Activated T-cell treated with anti-CD3 and anti-CD28 coated beads, Interleukin-2, amount 50 U/mL, for 72 hours (primary cell): ENCODE results near the gene MAFF. TPM values are rescaled to one million over a fixed set of nuclear protein-coding genes. Genes with fewer than 3 reads are reported as not detected.

Experiments
- ATAC-seq, 2 donors: fragments of 150-1000 bp; cut with Tn5 transposase; replicated peaks in 1 of 2; 2 replicates each; pipeline ENCODE4 v1.10.0; 2021; ENCODE audit warnings: moderate library complexity in 2 of 2, mild to moderate bottlenecking in 1 of 2
- DNase-seq, 2 donors: peaks; one replicate each; pipeline ENCODE4 v3.0.0; 2021 to 2022; ENCODE audit warnings: mixed read lengths in 1 of 2
- H3K27ac Mint-ChIP-seq: one replicate; pipeline ENCODE4 v1.8.0; 2022; ENCODE audit warnings: mild to moderate bottlenecking, moderate library complexity, mixed read lengths
- H3K27me3 Mint-ChIP-seq: one replicate; pipeline ENCODE4 v1.8.0; 2022; ENCODE audit warnings: low read depth, mixed read lengths
- H3K36me3 Mint-ChIP-seq, 2 donors: one replicate each; pipeline ENCODE4 v1.8.0; 2022; ENCODE audit warnings: mixed read lengths in 2 of 2, mild to moderate bottlenecking in 1 of 2; ENCODE audit not compliant: insufficient read depth in 2 of 2
- H3K4me1 Mint-ChIP-seq: one replicate; pipeline ENCODE4 v1.8.0; 2022; ENCODE audit warnings: low read depth, mixed read lengths
- H3K4me3 Mint-ChIP-seq, 2 donors: one replicate each; pipeline ENCODE4 v1.8.0; 2022; ENCODE audit warnings: mild to moderate bottlenecking in 2 of 2, mixed read lengths in 2 of 2, moderate library complexity in 2 of 2
- H3K9me3 Mint-ChIP-seq, 2 donors: one replicate each; pipeline ENCODE4 v1.8.0; 2022; ENCODE audit warnings: mixed read lengths in 2 of 2
- total RNA-seq, 2 donors: library from RNA; stranded (reverse); gene quantifications; one replicate each; pipeline ENCODE4 v1.2.3, GENCODE V29; 2022

MAFF gene
- total RNA-seq, 2 donors from 2014 or later: 15.6 to 20.3 TPM

GRCh38 chr22:38243007-38243765, 41.4 kb downstream of the MAFF start:
- H3K9me3 Mint-ChIP-seq: no peaks in the 10 kb centered on the region
- DNase-seq (no peak), ATAC-seq (no peak)
- no peak overlapping the region for H3K27ac Mint-ChIP-seq
- no peaks in the 10 kb centered on the region for H3K4me1 Mint-ChIP-seq
- no peaks in the 10 kb centered on the region for H3K36me3 Mint-ChIP-seq
- H3K4me3 Mint-ChIP-seq: no peak overlapping the region
- no peaks in the 10 kb centered on the region for H3K27me3 Mint-ChIP-seq

- H3K27ac Mint-ChIP-seq: no peak overlapping the region
- no peaks in the 10 kb centered on the region for H3K36me3 Mint-ChIP-seq
- no peaks in the 10 kb centered on the region for H3K27me3 Mint-ChIP-seq
- H3K4me1 Mint-ChIP-seq: no peaks in the 10 kb centered on the region
- no peaks in the 10 kb centered on the region for H3K9me3 Mint-ChIP-seq
- ATAC-seq (no peak), DNase-seq (no peak)
- no peak overlapping the region for H3K4me3 Mint-ChIP-seq
Measured at GRCh38 chr22:38244106-38244505, 42.3 kb downstream of the MAFF start.

GRCh38 chr22:38246046-38246658, 44.4 kb downstream of the MAFF start:
- peaks cover 0 to 2% of the 10 kb centered on the region in 2 donors for H3K9me3 Mint-ChIP-seq
- DNase-seq (no peak), ATAC-seq (no peak)
- H3K27ac Mint-ChIP-seq: no peak overlapping the region
- H3K4me3 Mint-ChIP-seq: no peak overlapping the region
- H3K27me3 Mint-ChIP-seq: no peaks in the 10 kb centered on the region
- H3K36me3 Mint-ChIP-seq: peaks cover 2% of the 10 kb centered on the region in 2 donors
- H3K4me1 Mint-ChIP-seq: no peaks in the 10 kb centered on the region

- Mint-ChIP-seq H3K4me1 (no peaks in the 10 kb centered on the region), H3K36me3 (peaks cover 2% of the 10 kb centered on the region in 2 donors), H3K27ac (no peak overlapping the region), H3K4me3 (no peak overlapping the region), H3K9me3 (peaks cover 0 to 2% of the 10 kb centered on the region in 2 donors), H3K27me3 (no peaks in the 10 kb centered on the region)
- DNase-seq (no peak), ATAC-seq (no peak)
Measured at GRCh38 chr22:38246692-38247091, 44.9 kb downstream of the MAFF start.

- no peak overlapping the region for H3K27ac Mint-ChIP-seq
- peaks cover 2% of the 10 kb centered on the region in 2 donors for H3K36me3 Mint-ChIP-seq
- no peaks in the 10 kb centered on the region for H3K27me3 Mint-ChIP-seq
- H3K4me3 Mint-ChIP-seq: no peak overlapping the region
- ATAC-seq: no peak
- peaks cover 0 to 2% of the 10 kb centered on the region in 2 donors for H3K9me3 Mint-ChIP-seq
- DNase-seq: no peak
- H3K4me1 Mint-ChIP-seq: no peaks in the 10 kb centered on the region
Measured at GRCh38 chr22:38247713-38248112, 45.9 kb downstream of the MAFF start.

- DNase-seq: no peak
- Mint-ChIP-seq H3K4me3 (no peak overlapping the region), H3K36me3 (peaks cover 2% of the 10 kb centered on the region in 2 donors), H3K9me3 (peaks cover 0 to 2% of the 10 kb centered on the region in 2 donors), H3K27me3 (no peaks in the 10 kb centered on the region), H3K4me1 (no peaks in the 10 kb centered on the region), H3K27ac (no peak overlapping the region)
- ATAC-seq: no peak
Measured at GRCh38 chr22:38248280-38248679, 46.5 kb downstream of the MAFF start.

- Mint-ChIP-seq H3K4me3 (no peak overlapping the region), H3K27ac (no peak overlapping the region), H3K9me3 (peaks cover 0 to 2% of the 10 kb centered on the region in 2 donors), H3K36me3 (peaks cover 2% of the 10 kb centered on the region in 2 donors), H3K27me3 (no peaks in the 10 kb centered on the region), H3K4me1 (no peaks in the 10 kb centered on the region)
- ATAC-seq (no peak), DNase-seq (no peak)
Measured at GRCh38 chr22:38249301-38249700, 47.5 kb downstream of the MAFF start.

- Mint-ChIP-seq H3K4me3 (no peak overlapping the region), H3K9me3 (peaks cover 0 to 2% of the 10 kb centered on the region in 2 donors), H3K36me3 (peaks cover 2% of the 10 kb centered on the region in 2 donors), H3K4me1 (no peaks in the 10 kb centered on the region), H3K27ac (no peak overlapping the region), H3K27me3 (no peaks in the 10 kb centered on the region)
- no peak for DNase-seq
- no peak for ATAC-seq
Measured at GRCh38 chr22:38249803-38250642, 48.2 kb downstream of the MAFF start.

- Mint-ChIP-seq H3K9me3 (peaks cover 0 to 2% of the 10 kb centered on the region in 2 donors), H3K36me3 (peaks cover 2% of the 10 kb centered on the region in 2 donors), H3K27me3 (no peaks in the 10 kb centered on the region), H3K27ac (no peak overlapping the region), H3K4me3 (no peak overlapping the region), H3K4me1 (peaks cover 4% of the 10 kb centered on the region)
- DNase-seq (no peak), ATAC-seq (no peak)
Measured at GRCh38 chr22:38250643-38251340, 49.0 kb downstream of the MAFF start.

- peaks cover 5% of the 10 kb centered on the region for H3K4me1 Mint-ChIP-seq
- no peak overlapping the region for H3K4me3 Mint-ChIP-seq
- H3K9me3 Mint-ChIP-seq: peaks cover 0 to 2% of the 10 kb centered on the region in 2 donors
- DNase-seq (no peak), ATAC-seq (no peak)
- no peaks in the 10 kb centered on the region for H3K27me3 Mint-ChIP-seq
- H3K27ac Mint-ChIP-seq: no peak overlapping the region
- H3K36me3 Mint-ChIP-seq: peaks cover 2% of the 10 kb centered on the region in 2 donors
Measured at GRCh38 chr22:38251341-38251692, 49.5 kb downstream of the MAFF start.

GRCh38 chr22:38255697-38256096, 53.9 kb downstream of the MAFF start:
- H3K4me3 Mint-ChIP-seq: no peak overlapping the region
- no peaks in the 10 kb centered on the region for H3K36me3 Mint-ChIP-seq
- DNase-seq (no peak), ATAC-seq (no peak)
- H3K4me1 Mint-ChIP-seq: peaks cover 8% of the 10 kb centered on the region
- H3K27ac Mint-ChIP-seq: no peak overlapping the region
- no peaks in the 10 kb centered on the region for H3K9me3 Mint-ChIP-seq
- H3K27me3 Mint-ChIP-seq: no peaks in the 10 kb centered on the region

GRCh38 chr22:38257181-38257580, 55.4 kb downstream of the MAFF start:
- Mint-ChIP-seq H3K9me3 (no peaks in the 10 kb centered on the region), H3K27me3 (no peaks in the 10 kb centered on the region), H3K27ac (no peak overlapping the region), H3K4me3 (no peak overlapping the region), H3K4me1 (peaks cover 16% of the 10 kb centered on the region), H3K36me3 (no peaks in the 10 kb centered on the region)
- no peak for DNase-seq
- no peak for ATAC-seq
